ENCODE measurements around the gene GPR15.

GPR15 gene

DNA sequence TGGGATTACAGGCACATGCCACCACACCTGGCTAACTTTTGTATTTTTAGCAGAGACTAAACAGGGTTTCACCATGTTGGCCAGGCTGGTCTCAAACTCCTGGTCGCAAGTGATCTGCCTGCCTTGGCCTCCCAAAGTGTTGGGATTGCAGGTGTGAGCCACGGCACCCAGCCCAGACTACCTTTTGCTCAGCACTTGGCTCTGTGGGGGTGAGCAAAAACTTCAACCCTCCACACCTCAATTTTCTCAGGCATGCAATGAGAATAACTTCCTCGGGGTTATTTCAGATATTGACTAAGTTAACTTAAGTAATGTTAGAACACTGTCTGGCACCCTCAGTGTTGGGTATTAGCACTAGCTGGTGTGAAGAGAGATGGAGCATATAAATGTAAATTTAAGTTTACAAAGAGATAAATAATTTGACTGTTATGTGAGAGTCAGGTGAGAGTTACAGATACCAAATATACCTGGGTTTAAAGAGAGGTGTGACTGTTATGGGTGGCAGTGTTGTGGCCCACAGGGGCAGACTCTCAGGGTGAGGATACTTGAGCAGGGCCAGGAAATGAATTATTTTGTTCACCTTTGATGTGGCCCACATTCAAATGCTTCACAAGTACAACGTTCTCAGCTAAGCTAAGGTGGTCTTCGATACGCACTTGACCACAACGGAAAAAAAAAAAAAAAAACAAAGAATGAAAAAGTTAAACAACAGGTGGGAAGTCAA, 32.7 kb downstream of the GPR15 start:
- no peak for TF ChIP-seq CTCF (IDR thresholded peaks at IDR 0.05; ENCODE audit: low read depth, low read length)
- DNase-seq (ENCODE audit: extremely low read depth, low read depth) = no peak

- no peak for TF ChIP-seq CTCF (IDR thresholded peaks at IDR 0.05; ENCODE audit: low read depth, low read length)
- DNase-seq (ENCODE audit: extremely low read depth, low read depth) = no peak
Observed at GRCh38 chr3:98565237-98565643, 33.5 kb downstream of the GPR15 start.

DNA sequence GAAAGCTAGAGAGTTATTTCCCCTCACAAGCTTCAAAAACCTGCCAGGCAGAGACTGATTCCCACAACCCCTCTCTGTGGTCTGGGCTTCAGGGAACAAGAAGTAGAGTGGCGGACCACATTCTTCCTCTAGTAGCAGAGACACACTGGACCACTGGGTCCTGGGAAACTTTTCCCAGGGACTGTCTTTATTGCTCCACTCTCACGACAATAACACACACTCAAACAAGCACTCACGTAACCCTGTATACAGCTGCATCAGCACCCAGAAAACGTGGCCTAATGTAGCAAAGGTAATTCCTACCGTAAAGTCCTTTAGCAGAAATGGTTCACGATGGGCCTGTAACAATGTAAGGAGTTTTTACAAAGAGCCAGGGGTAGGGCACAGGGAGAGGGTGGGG, 34.1 kb downstream of the GPR15 start:
- TF ChIP-seq CTCF (IDR thresholded peaks at IDR 0.05; ENCODE audit: low read depth, low read length) = no peak
- no peak for DNase-seq (ENCODE audit: extremely low read depth, low read depth)

GRCh38 chr3:98567666-98568270, 36.0 kb downstream of the GPR15 start:
- TF ChIP-seq CTCF (IDR thresholded peaks at IDR 0.05; ENCODE audit: low read depth, low read length) = no peak
- no peak for DNase-seq (ENCODE audit: extremely low read depth, low read depth)

- no peak for TF ChIP-seq CTCF (IDR thresholded peaks at IDR 0.05; ENCODE audit: low read depth, low read length)
- no peak for DNase-seq (ENCODE audit: extremely low read depth, low read depth)
Observed at GRCh38 chr3:98568402-98568801, 36.6 kb downstream of the GPR15 start.

GRCh38 chr3:98573181-98573728, 41.5 kb downstream of the GPR15 start:
- peak; percentile 36 for TF ChIP-seq CTCF (IDR thresholded peaks at IDR 0.05; ENCODE audit: low read depth, low read length)
- DNase-seq (ENCODE audit: extremely low read depth, low read depth) = no peak

GRCh38 chr3:98574132-98574531, 42.4 kb downstream of the GPR15 start:
- no peak for TF ChIP-seq CTCF (IDR thresholded peaks at IDR 0.05; ENCODE audit: low read depth, low read length)
- DNase-seq (ENCODE audit: extremely low read depth, low read depth) = no peak
